ENCODE data around the gene ESPNL. TPM values are rescaled to one million over a fixed set of nuclear protein-coding genes. Genes with fewer than 3 reads are reported as not detected.

The ESPNL gene
- total RNA-seq, 2 donors from 2014 or later = 0.15 to 0.26 TPM

DNA sequence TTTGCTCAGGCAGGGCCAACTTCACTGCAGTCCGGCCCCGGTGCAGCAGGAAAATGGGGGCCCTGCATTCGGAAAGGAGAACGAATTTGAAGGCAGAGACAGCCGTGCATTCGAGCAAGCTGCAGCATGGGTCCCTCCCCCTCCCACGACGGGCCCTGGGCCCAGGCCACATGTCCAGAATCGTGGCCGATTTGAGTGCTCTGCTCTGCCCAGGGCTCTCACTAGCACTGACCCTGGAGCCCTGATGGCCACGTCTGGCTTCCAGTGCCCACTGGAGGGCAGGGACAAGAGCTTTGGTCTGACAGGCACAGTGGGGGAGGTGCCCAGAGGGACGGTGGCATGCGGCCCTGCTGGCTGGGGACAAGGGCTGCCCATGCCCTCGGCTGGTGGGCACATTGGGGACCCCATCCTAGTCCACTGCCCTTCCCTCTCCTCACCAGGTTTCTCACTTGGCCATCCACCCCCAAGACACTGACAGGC lies 23.9 kb downstream of the ESPNL start:
- ATAC-seq (no peak), DNase-seq (no peak)
- intact Hi-C loops (cut with DNase I) = no loop called here

GRCh38 chr2:238124488-238125126 lies 24.5 kb downstream of the ESPNL start:
- DNase-seq (no peak), ATAC-seq (no peak)
- intact Hi-C loops (cut with DNase I) = no loop called here

- ATAC-seq (no peak), DNase-seq (peak; percentile 8)
- intact Hi-C loops (cut with DNase I) = no loop called here
These were observed 25.2 kb downstream of the ESPNL start for GRCh38 chr2:238125127-238125885.

- DNase-seq = no peak
- intact Hi-C loops (cut with DNase I) = no loop called here
- ATAC-seq = no peak
These were observed 26.2 kb downstream of the ESPNL start for GRCh38 chr2:238126338-238126737.

GRCh38 chr2:238126775-238127164 lies 26.6 kb downstream of the ESPNL start:
- intact Hi-C loops (cut with DNase I) = no loop called here
- no peak for ATAC-seq
- DNase-seq = no peak

GRCh38 chr2:238127165-238128060 lies 27.3 kb downstream of the ESPNL start:
- DNase-seq (peak; percentile 29), ATAC-seq (peak; percentile 84 to 91)
- intact Hi-C loops (cut with DNase I) = no loop called here

GRCh38 chr2:238128061-238128440 lies 27.9 kb downstream of the ESPNL start:
- no peak for ATAC-seq
- peak; percentile 12 for DNase-seq
- intact Hi-C loops (cut with DNase I) = no loop called here

- intact Hi-C loops (cut with DNase I) = no loop called here
- ATAC-seq = no peak
- DNase-seq = peak; percentile 10
These were observed 28.4 kb downstream of the ESPNL start for GRCh38 chr2:238128534-238129001.

DNA sequence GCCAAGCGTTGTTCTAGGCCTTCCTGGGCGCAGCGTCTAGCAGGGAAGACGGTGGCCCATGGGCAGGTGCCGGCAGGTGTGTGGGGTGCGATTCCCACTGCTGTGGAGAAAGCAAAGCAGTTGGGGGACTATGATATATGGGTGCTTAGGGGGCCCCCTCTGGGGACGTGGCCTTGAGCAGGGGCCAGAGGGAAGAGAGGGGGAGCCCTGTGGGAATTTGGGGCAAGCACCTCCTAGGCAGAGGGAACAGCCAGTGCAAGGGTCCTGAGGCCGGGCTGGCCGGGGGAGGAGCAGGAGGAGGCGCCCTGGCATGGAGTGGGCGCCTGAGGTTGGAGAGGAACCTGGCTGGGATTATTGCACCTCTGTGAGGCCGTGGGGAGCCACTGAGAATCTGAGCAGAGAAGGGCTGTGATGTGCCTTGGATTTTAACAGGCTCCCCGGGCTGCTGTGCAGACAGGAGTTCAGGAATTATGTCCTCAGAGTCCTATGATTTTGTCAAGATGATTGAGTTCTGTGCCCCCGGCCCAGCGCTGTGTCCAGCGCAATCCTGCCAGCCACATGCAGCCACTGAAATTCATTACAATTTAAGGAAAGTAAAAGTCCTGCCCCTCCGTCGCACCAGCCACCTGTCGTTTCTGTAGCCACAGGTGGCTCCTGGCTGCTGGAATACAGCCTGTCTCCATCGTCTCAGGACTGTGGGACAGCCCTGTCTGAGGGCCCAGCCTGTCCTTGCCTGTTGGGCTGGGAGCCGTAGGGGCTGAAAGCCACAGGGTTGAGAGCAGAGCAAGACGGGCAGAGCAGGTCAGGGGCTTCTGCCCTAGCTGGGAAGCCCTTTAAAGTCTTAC lies 29.2 kb downstream of the ESPNL start:
- intact Hi-C loops (cut with DNase I) = no loop called here
- no peak for ATAC-seq
- peak; percentile 7 for DNase-seq

- intact Hi-C loops (cut with DNase I) = no loop called here
- ATAC-seq (no peak), DNase-seq (peak; percentile 15)
These were observed 30.1 kb downstream of the ESPNL start for GRCh38 chr2:238130111-238130695.

- ATAC-seq (no peak), DNase-seq (peak; percentile 17)
- intact Hi-C loops (cut with DNase I) = no loop called here
These were observed 30.8 kb downstream of the ESPNL start for GRCh38 chr2:238130696-238131628.

DNA sequence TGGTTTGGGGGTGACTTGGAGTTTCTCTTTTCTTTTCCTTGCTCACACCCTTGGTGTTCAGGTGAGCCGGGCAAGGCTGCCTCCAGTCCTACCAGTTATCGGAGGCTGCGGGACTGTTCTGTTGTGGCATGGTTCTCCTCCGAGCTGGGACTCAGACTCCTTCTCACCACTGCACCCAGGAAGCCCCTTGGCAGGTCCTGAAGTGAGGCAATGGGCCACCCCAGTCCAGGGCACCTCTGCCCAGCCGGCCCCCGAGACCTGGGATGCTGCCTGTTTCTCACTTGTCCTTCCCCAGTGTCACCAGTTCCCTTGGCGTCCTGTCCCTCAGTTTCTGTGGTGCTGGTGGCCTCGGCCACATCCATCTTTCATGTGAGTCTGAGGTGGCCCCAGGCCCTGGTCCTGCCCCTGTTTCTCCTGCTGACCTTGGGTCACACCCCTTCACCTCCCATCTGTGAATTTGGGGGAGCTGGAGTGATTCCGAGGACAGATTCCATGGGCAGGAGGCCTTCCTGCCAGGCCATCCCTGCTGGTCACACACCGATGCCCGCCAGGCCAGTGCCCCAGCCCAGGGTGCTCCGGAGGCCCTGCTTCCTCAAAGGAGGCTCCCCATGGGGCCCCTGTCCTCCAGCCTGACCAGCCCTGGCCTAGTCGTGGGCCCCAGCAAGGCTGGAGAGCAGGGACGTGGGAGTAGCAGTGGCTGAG lies 31.8 kb downstream of the ESPNL start:
- peak; percentile 17 for DNase-seq
- no peak for ATAC-seq
- intact Hi-C loops (cut with DNase I) = no loop called here

GRCh38 chr2:238132463-238133450 lies 32.6 kb downstream of the ESPNL start:
- no peak for ATAC-seq
- intact Hi-C loops (cut with DNase I) = no loop called here
- DNase-seq = peak; percentile 13

DNA sequence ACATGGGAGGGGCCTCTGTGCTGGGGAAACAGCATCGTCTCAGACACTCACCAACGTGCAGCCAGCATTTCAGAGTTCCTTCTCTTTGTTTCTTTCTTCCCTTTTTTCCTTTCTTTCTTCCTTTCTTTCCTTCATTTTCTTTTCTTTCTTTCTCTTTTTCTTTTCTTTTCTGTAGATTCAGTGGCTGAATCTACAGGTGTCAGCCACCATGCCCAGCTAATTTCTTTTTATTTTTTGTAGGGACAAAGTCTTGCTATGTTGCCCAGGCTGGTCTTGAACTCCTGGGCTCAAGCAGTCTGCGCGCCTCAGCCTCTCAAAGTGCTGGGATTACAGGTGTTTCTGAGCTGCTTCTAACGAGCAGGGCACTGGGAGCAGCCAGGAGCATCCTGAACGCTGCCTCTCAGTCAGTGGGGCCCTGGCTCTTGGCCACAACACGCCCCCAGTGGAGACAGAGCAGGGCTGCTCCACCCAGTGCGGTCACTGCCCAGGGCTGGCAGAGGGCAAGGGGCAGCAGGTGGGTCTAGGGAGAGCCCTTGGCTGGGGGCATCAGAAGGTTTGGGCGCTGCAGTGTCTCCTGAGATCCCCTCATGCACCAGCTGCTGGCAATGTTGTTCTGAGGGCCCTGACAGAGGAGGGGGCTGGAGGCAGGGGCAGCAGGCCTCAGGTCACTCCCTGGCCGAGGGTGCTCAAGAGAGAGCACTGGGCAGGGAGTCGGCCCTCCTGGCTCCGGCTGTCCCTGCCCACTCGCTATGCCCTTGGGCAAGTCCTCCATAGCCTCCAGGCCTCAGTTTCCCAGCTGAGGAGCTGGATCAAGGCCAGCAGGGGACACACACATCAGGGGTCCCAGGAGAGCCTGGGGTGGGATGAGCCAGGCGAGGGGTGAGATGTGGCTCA lies 33.6 kb downstream of the ESPNL start:
- ATAC-seq (no peak), DNase-seq (peak; percentile 19)
- intact Hi-C loops (cut with DNase I) = no loop called here

DNA sequence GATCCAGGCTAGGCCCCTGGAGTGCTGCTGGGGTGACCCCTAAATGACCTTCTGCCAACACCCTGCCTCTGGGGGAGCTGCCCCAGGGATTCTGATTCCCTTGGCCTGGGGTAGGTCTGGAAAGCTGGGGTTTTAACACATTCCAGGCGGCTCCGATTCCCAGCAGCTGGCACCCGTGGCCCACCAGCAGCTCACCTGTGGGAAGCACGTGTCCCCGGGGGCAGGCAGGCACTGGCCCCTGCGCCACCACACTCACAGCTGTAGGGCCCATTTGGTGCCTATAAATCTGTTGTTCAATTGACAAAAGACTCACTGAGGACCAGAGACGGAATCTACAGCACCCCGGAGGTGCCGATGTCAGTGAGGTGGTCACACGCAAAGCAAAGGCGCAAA lies 34.2 kb downstream of the ESPNL start:
- intact Hi-C loops (cut with DNase I) = no loop called here
- DNase-seq (no peak), ATAC-seq (no peak)

All from left cardiac atrium (tissue), 4 donors.